SU-DHL-6 (cell line): ENCODE data around the gene GPR162.

ENCODE experiments used
- H2AFZ ChIP-seq: fragments of 200-600 bp; sonication (generic); 2 replicates; pipeline ENCODE4 v1.6.1; 2014; ENCODE audit warnings: low read depth, mild to moderate bottlenecking, moderate library complexity, mixed read lengths, antibody characterized with exemption, low read length; ENCODE audit not compliant: severe bottlenecking
- H3F3A ChIP-seq: fragments of 200-600 bp; shearing (Covaris generic); 2 replicates; pipeline ENCODE4 v1.6.0; 2016; ENCODE audit warnings: antibody characterized with exemption, mild to moderate bottlenecking; ENCODE audit not compliant: insufficient read depth
- H3K27ac ChIP-seq: fragments of 200-600 bp; sonication (generic); 2 replicates; pipeline ENCODE4 v1.5.1; 2016; ENCODE audit warnings: low read depth, mild to moderate bottlenecking, low read length, moderate library complexity, mixed read lengths
- H3K27me3 ChIP-seq: fragments of 200-600 bp; sonication (generic), shearing (Covaris generic); 2 replicates; pipeline ENCODE4 v1.6.0; 2014; ENCODE audit warnings: mild to moderate bottlenecking, low read length
- H3K36me3 ChIP-seq: fragments of 200-600 bp; sonication (generic); 2 replicates; pipeline ENCODE4 v1.6.1; 2014; ENCODE audit warnings: mild to moderate bottlenecking, low read length, mixed read lengths
- H3K4me2 ChIP-seq: fragments of 300-600, 200-600 bp; shearing (Covaris generic), sonication (generic); 2 replicates; pipeline ENCODE4 v1.6.0; 2014; ENCODE audit warnings: low read length, low read depth, mild to moderate bottlenecking; ENCODE audit not compliant: poor library complexity, severe bottlenecking
- H3K4me3 ChIP-seq: fragments of 200-600 bp; sonication (generic); 2 replicates; pipeline ENCODE4 v1.5.1; 2014; ENCODE audit warnings: antibody characterized with exemption, low read length, mild to moderate bottlenecking, mixed read lengths; ENCODE audit not compliant: insufficient read depth, poor library complexity, severe bottlenecking
- H3K79me2 ChIP-seq: fragments of 200-600 bp; sonication (generic); 2 replicates; pipeline ENCODE4 v1.6.1; 2014; ENCODE audit warnings: mild to moderate bottlenecking, low read length, moderate library complexity; ENCODE audit not compliant: insufficient read depth
- H3K9ac ChIP-seq: fragments of 200-600 bp; sonication (generic); 2 replicates; pipeline ENCODE4 v1.7.0; 2014; ENCODE audit warnings: mild to moderate bottlenecking, low read length
- H3K9me2 ChIP-seq: fragments of 200-600 bp; sonication (generic); replicated peaks from 2 replicates; pipeline ENCODE4 v1.6.1; 2014; ENCODE audit warnings: low read length; ENCODE audit not compliant: insufficient read depth
- H3K9me3 ChIP-seq: fragments of 200-600 bp; sonication (generic); 2 replicates; pipeline ENCODE4 v1.6.1; 2014; ENCODE audit warnings: low read length, mixed read lengths; ENCODE audit not compliant: insufficient read depth
- H4K20me1 ChIP-seq: fragments of 200-600 bp; sonication (generic); 2 replicates; pipeline ENCODE4 v1.6.1; 2014; ENCODE audit warnings: low read depth, mild to moderate bottlenecking, antibody characterized with exemption, low read length, moderate library complexity, mixed read lengths
- EZH2phosphoT487 ChIP-seq: fragments of 200-600 bp; sonication (generic), shearing (Covaris generic); conservative IDR thresholded peaks from 2 replicates; pipeline ENCODE4 v1.6.1; 2018; ENCODE audit warnings: mild to moderate bottlenecking, antibody characterized with exemption, low read length, moderate library complexity, mixed read lengths
- TF ChIP-seq, protein P1 (sequence below): fragments of 200-600 bp; sonication (generic); IDR thresholded peaks from one replicate; pipeline ENCODE4 v1.5.1; 2017; ENCODE audit warnings: antibody characterized with exemption, mild to moderate bottlenecking, low read length, moderate library complexity; ENCODE audit not compliant: insufficient read depth, poor library complexity, severe bottlenecking

The GPR162 gene

DNA sequence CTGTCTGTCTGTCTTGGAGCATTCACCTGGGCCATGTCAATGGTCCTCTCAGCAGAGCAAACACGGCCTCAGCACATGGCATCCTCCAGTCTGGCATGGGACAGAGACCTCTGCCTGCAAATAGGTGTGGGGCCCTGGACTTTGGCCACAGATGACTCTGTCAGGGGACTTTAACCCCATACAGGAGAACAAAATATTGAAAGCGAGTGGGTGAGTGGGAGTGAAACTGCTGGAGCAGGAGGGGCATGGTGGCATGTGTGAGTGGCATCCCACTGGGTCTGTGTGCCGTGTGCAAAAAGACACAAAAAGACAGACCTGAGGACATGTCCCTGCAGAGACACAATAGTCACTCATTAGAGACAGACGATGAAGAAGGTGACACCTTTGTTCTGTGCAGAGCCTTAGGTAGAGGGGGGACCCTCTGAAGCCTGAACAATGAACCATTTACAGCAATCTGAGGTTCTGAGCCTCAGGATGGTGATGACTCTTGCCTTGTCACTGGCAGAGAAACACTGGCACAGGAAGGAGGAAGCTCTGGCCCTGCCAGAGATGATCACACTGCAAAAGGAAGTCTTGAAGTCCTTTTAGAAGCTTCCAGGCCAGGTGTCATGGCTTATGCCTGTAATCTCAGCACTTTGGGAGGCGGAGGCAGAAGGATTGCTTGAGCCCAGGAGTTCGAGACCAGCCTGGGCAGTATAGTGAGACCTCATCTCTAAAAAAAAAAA is 41.8 kb upstream of the GPR162 start:
- no peak overlapping the region for H3K27ac ChIP-seq
- H2AFZ ChIP-seq = no peak overlapping the region
- H3K27me3 ChIP-seq = no peaks in the 10 kb centered on the region
- H4K20me1 ChIP-seq = no peaks in the 10 kb centered on the region
- no peaks in the 10 kb centered on the region for H3F3A ChIP-seq
- H3K9ac ChIP-seq = no peak overlapping the region
- no peak overlapping the region for H3K4me3 ChIP-seq
- no peaks in the 10 kb centered on the region for H3K36me3 ChIP-seq
- no peak overlapping the region for H3K4me2 ChIP-seq
- no peaks in the 10 kb centered on the region for H3K79me2 ChIP-seq
- H3K9me3 ChIP-seq = no peaks in the 10 kb centered on the region
- no peak for TF ChIP-seq EZH2phosphoT487
- TF ChIP-seq, protein P1, sequence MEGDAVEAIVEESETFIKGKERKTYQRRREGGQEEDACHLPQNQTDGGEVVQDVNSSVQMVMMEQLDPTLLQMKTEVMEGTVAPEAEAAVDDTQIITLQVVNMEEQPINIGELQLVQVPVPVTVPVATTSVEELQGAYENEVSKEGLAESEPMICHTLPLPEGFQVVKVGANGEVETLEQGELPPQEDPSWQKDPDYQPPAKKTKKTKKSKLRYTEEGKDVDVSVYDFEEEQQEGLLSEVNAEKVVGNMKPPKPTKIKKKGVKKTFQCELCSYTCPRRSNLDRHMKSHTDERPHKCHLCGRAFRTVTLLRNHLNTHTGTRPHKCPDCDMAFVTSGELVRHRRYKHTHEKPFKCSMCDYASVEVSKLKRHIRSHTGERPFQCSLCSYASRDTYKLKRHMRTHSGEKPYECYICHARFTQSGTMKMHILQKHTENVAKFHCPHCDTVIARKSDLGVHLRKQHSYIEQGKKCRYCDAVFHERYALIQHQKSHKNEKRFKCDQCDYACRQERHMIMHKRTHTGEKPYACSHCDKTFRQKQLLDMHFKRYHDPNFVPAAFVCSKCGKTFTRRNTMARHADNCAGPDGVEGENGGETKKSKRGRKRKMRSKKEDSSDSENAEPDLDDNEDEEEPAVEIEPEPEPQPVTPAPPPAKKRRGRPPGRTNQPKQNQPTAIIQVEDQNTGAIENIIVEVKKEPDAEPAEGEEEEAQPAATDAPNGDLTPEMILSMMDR = no peak
- no peaks in the 10 kb centered on the region for H3K9me2 ChIP-seq

GRCh38 chr12:6780573-6780972 is 41.0 kb upstream of the GPR162 start:
- Histone ChIP-seq H3K9ac (no peak overlapping the region), H3K79me2 (no peaks in the 10 kb centered on the region), H3K9me3 (no peaks in the 10 kb centered on the region)

GRCh38 chr12:6782119-6782518 is 39.5 kb upstream of the GPR162 start:
- no peaks in the 10 kb centered on the region for H3K9me2 ChIP-seq
- H3F3A ChIP-seq = no peaks in the 10 kb centered on the region
- H3K27ac ChIP-seq = no peak overlapping the region
- no peak overlapping the region for H3K4me3 ChIP-seq
- no peak overlapping the region for H3K4me2 ChIP-seq
- H3K36me3 ChIP-seq = no peaks in the 10 kb centered on the region
- H3K79me2 ChIP-seq = no peaks in the 10 kb centered on the region
- H3K9ac ChIP-seq = no peak overlapping the region
- H4K20me1 ChIP-seq = no peaks in the 10 kb centered on the region
- TF ChIP-seq EZH2phosphoT487 = no peak
- TF ChIP-seq, protein P1 = no peak
- H2AFZ ChIP-seq = no peak overlapping the region
- no peaks in the 10 kb centered on the region for H3K9me3 ChIP-seq
- no peaks in the 10 kb centered on the region for H3K27me3 ChIP-seq

More at GRCh38 chr12:6780573-6780972, 41.0 kb upstream of the GPR162 start:
- H3K9me2 ChIP-seq = no peaks in the 10 kb centered on the region
- H3F3A ChIP-seq = no peaks in the 10 kb centered on the region
- no peaks in the 10 kb centered on the region for H3K36me3 ChIP-seq
- no peak overlapping the region for H3K4me3 ChIP-seq
- no peak for TF ChIP-seq EZH2phosphoT487
- TF ChIP-seq, protein P1 = no peak
- H3K27me3 ChIP-seq = no peaks in the 10 kb centered on the region
- no peaks in the 10 kb centered on the region for H4K20me1 ChIP-seq
- H2AFZ ChIP-seq = no peak overlapping the region
- no peak overlapping the region for H3K4me2 ChIP-seq
- no peak overlapping the region for H3K27ac ChIP-seq
